PFSK-1 (cell line): ENCODE measurements around the gene ZBTB24.

ENCODE experiments used
- FOXP2 ChIP-seq: optimal IDR thresholded peaks from 2 replicates; pipeline ENCODE3; 2011; ENCODE audit warnings: borderline replicate concordance, control low read depth, inconsistent platforms; ENCODE audit not compliant: insufficient read depth; ENCODE audit errors: extremely low read length, extremely low read depth
- POLR2AphosphoS5 ChIP-seq: IDR thresholded peaks from 2 replicates; pipeline ENCODE4 v1.6.1; 2012; ENCODE audit warnings: low read depth, mild to moderate bottlenecking, control low read depth, low read length, moderate library complexity
- SIN3A ChIP-seq: IDR thresholded peaks from 2 replicates; pipeline ENCODE4 v1.6.1; 2012; ENCODE audit warnings: mild to moderate bottlenecking, low read length, moderate library complexity, borderline replicate concordance; ENCODE audit not compliant: insufficient read depth
- TAF1 ChIP-seq: IDR thresholded peaks from 2 replicates; pipeline ENCODE4 v1.6.1; 2012; ENCODE audit warnings: low read length, control low read depth, borderline replicate concordance; ENCODE audit not compliant: insufficient read depth
- TF ChIP-seq, protein P1 (sequence below), 2 experiments: IDR thresholded peaks; 2 replicates each; pipeline versions ENCODE4 v1.6.1 to v1.8.0; 2011 to 2012; ENCODE audit warnings: low read depth in 2 of 2, low read length in 2 of 2, control low read depth in 1 of 2, inconsistent platforms in 1 of 2, mild to moderate bottlenecking in 1 of 2, moderate library complexity in 1 of 2; ENCODE audit not compliant: insufficient read depth in 1 of 2

The ZBTB24 gene

DNA sequence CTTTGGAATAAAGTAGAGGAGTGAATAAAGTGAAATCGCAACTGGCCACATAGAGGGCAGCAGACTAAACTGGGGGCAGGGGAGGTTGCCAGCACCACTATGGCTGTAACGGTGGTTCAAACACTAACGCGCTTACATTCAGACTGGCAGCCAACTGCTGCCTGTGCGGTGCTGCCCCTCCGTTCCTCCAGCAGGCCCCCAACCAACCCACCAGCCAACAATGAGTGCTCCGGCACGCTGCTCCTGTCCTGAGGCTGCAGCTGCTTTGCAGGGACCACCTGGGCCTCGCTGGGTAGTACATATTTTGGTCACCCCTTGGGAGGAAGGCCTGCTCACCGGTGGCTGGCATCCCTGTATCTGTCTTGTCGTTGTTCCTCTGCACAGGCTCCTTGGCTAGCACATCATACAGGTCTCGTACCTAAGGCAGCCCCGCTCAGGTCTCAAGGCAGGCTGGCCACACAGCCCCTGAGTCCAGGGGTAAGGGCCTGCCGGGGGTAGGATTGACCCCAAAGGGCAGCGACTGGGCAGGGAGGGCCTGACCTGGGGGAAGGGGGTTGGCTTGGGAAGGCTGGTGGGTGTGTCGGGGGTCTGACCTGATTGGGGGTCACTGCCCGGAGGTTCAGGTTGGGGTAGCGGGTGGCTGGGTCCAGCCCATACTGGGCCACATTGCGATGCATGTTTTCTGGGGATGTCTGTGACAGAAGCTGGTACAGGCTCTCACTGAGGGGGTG lies 33.8 kb downstream of the ZBTB24 start:
- TF ChIP-seq TAF1 (no peak), FOXP2 (no peak), SIN3A (no peak), POLR2AphosphoS5 (no peak; the same call in 1 of the 2 replicates)
- TF ChIP-seq, protein P1, sequence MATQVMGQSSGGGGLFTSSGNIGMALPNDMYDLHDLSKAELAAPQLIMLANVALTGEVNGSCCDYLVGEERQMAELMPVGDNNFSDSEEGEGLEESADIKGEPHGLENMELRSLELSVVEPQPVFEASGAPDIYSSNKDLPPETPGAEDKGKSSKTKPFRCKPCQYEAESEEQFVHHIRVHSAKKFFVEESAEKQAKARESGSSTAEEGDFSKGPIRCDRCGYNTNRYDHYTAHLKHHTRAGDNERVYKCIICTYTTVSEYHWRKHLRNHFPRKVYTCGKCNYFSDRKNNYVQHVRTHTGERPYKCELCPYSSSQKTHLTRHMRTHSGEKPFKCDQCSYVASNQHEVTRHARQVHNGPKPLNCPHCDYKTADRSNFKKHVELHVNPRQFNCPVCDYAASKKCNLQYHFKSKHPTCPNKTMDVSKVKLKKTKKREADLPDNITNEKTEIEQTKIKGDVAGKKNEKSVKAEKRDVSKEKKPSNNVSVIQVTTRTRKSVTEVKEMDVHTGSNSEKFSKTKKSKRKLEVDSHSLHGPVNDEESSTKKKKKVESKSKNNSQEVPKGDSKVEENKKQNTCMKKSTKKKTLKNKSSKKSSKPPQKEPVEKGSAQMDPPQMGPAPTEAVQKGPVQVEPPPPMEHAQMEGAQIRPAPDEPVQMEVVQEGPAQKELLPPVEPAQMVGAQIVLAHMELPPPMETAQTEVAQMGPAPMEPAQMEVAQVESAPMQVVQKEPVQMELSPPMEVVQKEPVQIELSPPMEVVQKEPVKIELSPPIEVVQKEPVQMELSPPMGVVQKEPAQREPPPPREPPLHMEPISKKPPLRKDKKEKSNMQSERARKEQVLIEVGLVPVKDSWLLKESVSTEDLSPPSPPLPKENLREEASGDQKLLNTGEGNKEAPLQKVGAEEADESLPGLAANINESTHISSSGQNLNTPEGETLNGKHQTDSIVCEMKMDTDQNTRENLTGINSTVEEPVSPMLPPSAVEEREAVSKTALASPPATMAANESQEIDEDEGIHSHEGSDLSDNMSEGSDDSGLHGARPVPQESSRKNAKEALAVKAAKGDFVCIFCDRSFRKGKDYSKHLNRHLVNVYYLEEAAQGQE (IDR thresholded peaks at IDR 0.05; ENCODE audit: insufficient read depth in 1 of 2, low read depth in 2 of 2, low read length in 2 of 2) = no peak

- TF ChIP-seq POLR2AphosphoS5 = no peak
- no peak for TF ChIP-seq TAF1
- TF ChIP-seq SIN3A = no peak
- TF ChIP-seq FOXP2 = no peak
- TF ChIP-seq, protein P1 (IDR thresholded peaks at IDR 0.05; ENCODE audit: insufficient read depth in 1 of 2, low read depth in 2 of 2, low read length in 2 of 2) = no peak
Measured at GRCh38 chr6:109448615-109449014, 34.4 kb downstream of the ZBTB24 start.

- TF ChIP-seq, protein P1 (IDR thresholded peaks at IDR 0.05; ENCODE audit: insufficient read depth in 1 of 2, low read depth in 2 of 2, low read length in 2 of 2) = no peak
- no peak for TF ChIP-seq SIN3A
- TF ChIP-seq POLR2AphosphoS5 = no peak
- no peak for TF ChIP-seq TAF1
- no peak for TF ChIP-seq FOXP2
Measured at GRCh38 chr6:109447878-109448555, 35.0 kb downstream of the ZBTB24 start.

DNA sequence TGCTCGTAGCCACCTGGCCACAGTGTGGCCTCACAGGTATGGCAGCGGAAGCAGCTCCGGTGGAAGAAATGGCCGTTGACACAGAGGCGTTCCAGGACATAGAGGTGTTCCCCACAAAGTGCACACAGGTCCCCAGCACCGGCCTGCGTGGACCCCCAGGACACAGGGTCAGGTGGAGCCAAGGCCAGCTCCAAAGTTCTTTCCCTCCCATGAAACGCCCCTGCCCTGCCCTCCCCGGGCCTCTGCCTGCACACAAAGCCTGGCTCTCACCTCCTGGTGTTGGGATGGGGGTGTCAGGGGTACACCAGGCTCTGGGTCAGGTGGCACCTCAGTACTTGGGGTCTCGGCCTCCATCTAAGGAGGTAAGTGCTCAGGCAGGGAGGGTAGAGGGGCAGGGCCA lies 35.9 kb downstream of the ZBTB24 start:
- TF ChIP-seq FOXP2 = no peak
- TF ChIP-seq TAF1 = no peak
- TF ChIP-seq, protein P1 (IDR thresholded peaks at IDR 0.05; ENCODE audit: insufficient read depth in 1 of 2, low read depth in 2 of 2, low read length in 2 of 2) = no peak
- TF ChIP-seq SIN3A = no peak
- no peak for TF ChIP-seq POLR2AphosphoS5
